ENCODE results near the gene ZNF79. TPM values are rescaled to one million over a fixed set of nuclear protein-coding genes. Genes with fewer than 3 reads are reported as not detected.

Gene ZNF79
- total and polyA plus RNA-seq, 9 of the 15 experiments (the other 6 are each of a cell fraction or from before 2014, with no cell fraction given): 0.62 to 7.0 (median 4.1) TPM

DNA sequence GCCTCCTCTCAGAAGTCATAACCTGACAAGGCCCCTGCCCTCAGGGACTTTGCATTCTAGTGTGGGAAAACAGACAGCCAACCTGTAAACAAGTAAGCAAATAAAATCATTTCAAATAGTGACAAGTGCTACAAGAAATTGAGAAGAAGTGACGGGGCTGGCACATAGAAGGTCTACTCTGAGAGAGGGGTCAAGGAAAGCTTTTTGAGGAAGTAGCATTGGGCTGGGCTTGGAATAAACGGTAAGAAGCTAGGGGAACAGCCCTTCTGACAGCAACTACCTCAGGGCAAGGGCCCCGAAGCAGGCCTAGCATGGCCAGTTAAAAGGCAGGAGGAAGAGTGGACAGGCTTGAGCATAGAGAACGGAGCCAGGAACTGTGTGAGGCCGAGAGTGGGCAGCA is 32.0 kb upstream of the ZNF79 start:
- H3K9me1 ChIP-seq (ENCODE audit: control insufficient read depth, insufficient read depth, low read length): no peaks in the 10 kb centered on the region
- in situ Hi-C loops (cut with MboI): no loop called here
- ATAC-seq: no peak
- DNase-seq (ENCODE audit: extremely low read depth in 1 of 4, low spot score in 3 of 4): no peak
- no peaks in the 10 kb centered on the region for H4K20me1 ChIP-seq (replicated peaks; ENCODE audit: control insufficient read depth, insufficient read depth, low read length)
- no peak overlapping the region for H2AFZ ChIP-seq (ENCODE audit: low read depth, low read length)
- no peaks in the 10 kb centered on the region for H3K36me3 ChIP-seq (ENCODE audit: control insufficient read depth, insufficient read depth, low read length)
- no peak overlapping the region for H3K4me2 ChIP-seq (ENCODE audit: insufficient read depth, low read length)
- BruUV-seq (replicated peaks): no TSS peak
- no peak overlapping the region for H3K27ac ChIP-seq (ENCODE audit: extremely low read depth, low read depth, low read length)
- peaks cover 10 to 15% of the 10 kb centered on the region in 2 experiments; a peak in 3 of 5 replicates for H3K4me1 ChIP-seq (replicated peaks in 1 of 2; ENCODE audit: control insufficient read depth in 2 of 2, insufficient read depth in 2 of 2, low read length in 2 of 2)
- H3K79me2 ChIP-seq (ENCODE audit: control insufficient read depth, insufficient read depth, low read length): no peaks in the 10 kb centered on the region
- intact Hi-C loops (cut with micrococcal nuclease): no loop called here
- H3K9me3 ChIP-seq (replicated peaks; ENCODE audit: control insufficient read depth, insufficient read depth, low read depth, low read length): no peaks in the 10 kb centered on the region
- no peak for FAIRE-seq
- H3K9ac ChIP-seq (ENCODE audit: insufficient read depth in 1 of 2, low read depth in 2 of 2, low read length in 2 of 2): peak overlapping the region in 1 of 2 experiments; percentile 23; a peak in 1 of 4 replicates
- H3K27me3 ChIP-seq (ENCODE audit: control insufficient read depth in 2 of 2, insufficient read depth in 2 of 2, low read length in 2 of 2): peaks cover 0 to 2% of the 10 kb centered on the region in 2 experiments; a peak in 3 of 5 replicates
- H3K4me3 ChIP-seq: no peak overlapping the region
- no peak for TF ChIP-seq KDM4B (IDR thresholded peaks at IDR 0.05; ENCODE audit: borderline replicate concordance in 2 of 2, low read depth in 1 of 2)
- no peak for TF ChIP-seq MTA1 (IDR thresholded peaks at IDR 0.05; ENCODE audit: borderline replicate concordance)
- TF ChIP-seq JUN (IDR thresholded peaks at IDR 0.05; ENCODE audit: borderline replicate concordance, low read depth, low read length): no peak
- TF ChIP-seq JUN (CRISPR knock-in tag; IDR thresholded peaks at IDR 0.05; ENCODE audit: borderline replicate concordance): no peak
- TF ChIP-seq CCAR2 (IDR thresholded peaks at IDR 0.05; ENCODE audit: low read depth, low read length): no peak
- TF ChIP-seq CHCHD3 (CRISPR knock-in tag; IDR thresholded peaks at IDR 0.05): no peak
- TF ChIP-seq ZNF274 (IDR thresholded peaks at IDR 0.05; ENCODE audit: borderline replicate concordance, low read depth, low read length): no peak
- TF ChIP-seq, protein P1, sequence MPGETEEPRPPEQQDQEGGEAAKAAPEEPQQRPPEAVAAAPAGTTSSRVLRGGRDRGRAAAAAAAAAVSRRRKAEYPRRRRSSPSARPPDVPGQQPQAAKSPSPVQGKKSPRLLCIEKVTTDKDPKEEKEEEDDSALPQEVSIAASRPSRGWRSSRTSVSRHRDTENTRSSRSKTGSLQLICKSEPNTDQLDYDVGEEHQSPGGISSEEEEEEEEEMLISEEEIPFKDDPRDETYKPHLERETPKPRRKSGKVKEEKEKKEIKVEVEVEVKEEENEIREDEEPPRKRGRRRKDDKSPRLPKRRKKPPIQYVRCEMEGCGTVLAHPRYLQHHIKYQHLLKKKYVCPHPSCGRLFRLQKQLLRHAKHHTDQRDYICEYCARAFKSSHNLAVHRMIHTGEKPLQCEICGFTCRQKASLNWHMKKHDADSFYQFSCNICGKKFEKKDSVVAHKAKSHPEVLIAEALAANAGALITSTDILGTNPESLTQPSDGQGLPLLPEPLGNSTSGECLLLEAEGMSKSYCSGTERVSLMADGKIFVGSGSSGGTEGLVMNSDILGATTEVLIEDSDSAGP (CRISPR knock-in tag; IDR thresholded peaks at IDR 0.05): no peak
- ChIA-PET CTCF (ENCODE audit: low intra/inter-chr PET ratio) (no interaction called here), POLR2A (no interaction called here)
- 23% methylated on average over 5 of the region's 5 CpGs for WGBS (ENCODE audit: insufficient coverage, low coverage, missing lambda C conversion rate)
